Fibroblast of lung (primary cell): ENCODE results near the gene KIAA1671. TPM values are rescaled to one million over a fixed set of nuclear protein-coding genes. Genes with fewer than 3 reads are reported as not detected.

Experiments
- DNase-seq, 2 donors: peaks; one replicate each; pipeline versions ENCODE4 v3.0.0 to v3.0.0-alpha.2; 2010; ENCODE audit warnings: low read depth in 2 of 2
- H2AFZ ChIP-seq: 2 replicates; pipeline ENCODE4 v1.5.1; 2012; ENCODE audit warnings: low read length, control low read depth, inconsistent platforms
- H3K27ac ChIP-seq: 2 replicates; pipeline ENCODE4 v1.5.1; 2011; ENCODE audit warnings: low read length, control low read depth; ENCODE audit not compliant: insufficient read depth
- H3K27me3 ChIP-seq: 2 replicates; pipeline ENCODE4 v1.5.1; 2011; ENCODE audit warnings: mild to moderate bottlenecking, low read length; ENCODE audit not compliant: control insufficient read depth, insufficient read depth
- H3K36me3 ChIP-seq: 2 replicates; pipeline ENCODE4 v1.5.1; 2011; ENCODE audit warnings: low read length; ENCODE audit not compliant: control insufficient read depth, insufficient read depth
- H3K4me1 ChIP-seq: 2 replicates; pipeline ENCODE4 v1.5.1; 2011; ENCODE audit warnings: low read length; ENCODE audit not compliant: control insufficient read depth, insufficient read depth; ENCODE audit errors: extremely low read depth
- H3K4me2 ChIP-seq: 2 replicates; pipeline ENCODE4 v1.5.1; 2011; ENCODE audit warnings: low read length, control low read depth; ENCODE audit not compliant: insufficient read depth; ENCODE audit errors: extremely low read depth
- H3K4me3 ChIP-seq, 4 experiments: fragments of 200-600 bp in 1 of 4; sonication (generic) in 1 of 4; replicated peaks in 1 of 4; 2 replicates each; pipeline ENCODE4 v1.5.1; 2011 to 2016; ENCODE audit warnings: low read length in 4 of 4, low read depth in 3 of 4, mild to moderate bottlenecking in 3 of 4, control low read depth in 2 of 4, inconsistent platforms in 1 of 4, mixed read lengths in 1 of 4; ENCODE audit not compliant: insufficient read depth in 1 of 4; ENCODE audit errors: control extremely low read depth in 1 of 4
- H3K79me2 ChIP-seq: 2 replicates; pipeline ENCODE4 v1.5.1; 2012; ENCODE audit warnings: mild to moderate bottlenecking, low read length, inconsistent platforms; ENCODE audit not compliant: control insufficient read depth, insufficient read depth
- H3K9ac ChIP-seq: 2 replicates; pipeline ENCODE4 v1.5.1; 2011; ENCODE audit warnings: mild to moderate bottlenecking, low read length, control low read depth; ENCODE audit not compliant: insufficient read depth
- H3K9me3 ChIP-seq: 2 replicates; pipeline ENCODE4 v1.5.1; 2012; ENCODE audit warnings: low read depth, low read length; ENCODE audit not compliant: control insufficient read depth, insufficient read depth
- H4K20me1 ChIP-seq: 2 replicates; pipeline ENCODE4 v1.5.1; 2011; ENCODE audit warnings: low read length; ENCODE audit not compliant: control insufficient read depth, insufficient read depth; ENCODE audit errors: extremely low read depth
- EZH2 ChIP-seq: IDR thresholded peaks from 2 replicates; pipeline ENCODE4 v1.5.1; 2012; ENCODE audit warnings: low read length, control low read depth, mild to moderate bottlenecking; ENCODE audit errors: missing control alignments
- polyA plus RNA-seq, 2 donors: library from polyadenylated mRNA; depleted of rRNA in 1 of 2; stranded (reverse) in 1 of 2; unstranded in 1 of 2; fragments of >200 nt; gene quantifications; 2 replicates each; pipeline ENCODE4 v1.2.1, GENCODE V29; 2011 to 2012; ENCODE audit warnings: missing spikeins in 1 of 2
- total RNA-seq: library from RNA; depleted of rRNA; stranded (reverse); fragments of >200 nt; gene quantifications from 2 replicates; pipeline ENCODE4 v1.2.1, GENCODE V29; 2014
- TF ChIP-seq, protein P1 (sequence below), 2 donors: IDR thresholded peaks in 1 of 2; conservative IDR thresholded peaks in 1 of 2; 1 replicate in 1 of 2; 2 replicates in 1 of 2; pipeline ENCODE4 v1.5.1; 2011 to 2012; ENCODE audit warnings: low read length in 2 of 2, control low read depth in 1 of 2, inconsistent platforms in 1 of 2, low read depth in 1 of 2, mild to moderate bottlenecking in 1 of 2

Gene KIAA1671
- total and polyA plus RNA-seq, 2 donors (not counting 1 experiment from before 2014, with no cell fraction given) = 0.34 to 1.3 TPM

- no peaks in the 10 kb centered on the region for H3K79me2 ChIP-seq
- no peak overlapping the region for H3K27ac ChIP-seq
- no peak overlapping the region for H2AFZ ChIP-seq
- H3K4me1 ChIP-seq = no peaks in the 10 kb centered on the region
- no peaks in the 10 kb centered on the region for H4K20me1 ChIP-seq
- no peak overlapping the region for H3K4me2 ChIP-seq
- H3K36me3 ChIP-seq = no peaks in the 10 kb centered on the region
- H3K9ac ChIP-seq = no peak overlapping the region
- no peak for DNase-seq
- no peak for TF ChIP-seq EZH2
- TF ChIP-seq, protein P1, sequence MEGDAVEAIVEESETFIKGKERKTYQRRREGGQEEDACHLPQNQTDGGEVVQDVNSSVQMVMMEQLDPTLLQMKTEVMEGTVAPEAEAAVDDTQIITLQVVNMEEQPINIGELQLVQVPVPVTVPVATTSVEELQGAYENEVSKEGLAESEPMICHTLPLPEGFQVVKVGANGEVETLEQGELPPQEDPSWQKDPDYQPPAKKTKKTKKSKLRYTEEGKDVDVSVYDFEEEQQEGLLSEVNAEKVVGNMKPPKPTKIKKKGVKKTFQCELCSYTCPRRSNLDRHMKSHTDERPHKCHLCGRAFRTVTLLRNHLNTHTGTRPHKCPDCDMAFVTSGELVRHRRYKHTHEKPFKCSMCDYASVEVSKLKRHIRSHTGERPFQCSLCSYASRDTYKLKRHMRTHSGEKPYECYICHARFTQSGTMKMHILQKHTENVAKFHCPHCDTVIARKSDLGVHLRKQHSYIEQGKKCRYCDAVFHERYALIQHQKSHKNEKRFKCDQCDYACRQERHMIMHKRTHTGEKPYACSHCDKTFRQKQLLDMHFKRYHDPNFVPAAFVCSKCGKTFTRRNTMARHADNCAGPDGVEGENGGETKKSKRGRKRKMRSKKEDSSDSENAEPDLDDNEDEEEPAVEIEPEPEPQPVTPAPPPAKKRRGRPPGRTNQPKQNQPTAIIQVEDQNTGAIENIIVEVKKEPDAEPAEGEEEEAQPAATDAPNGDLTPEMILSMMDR (conservative IDR thresholded peaks at IDR 0.05 in 1 of 2, IDR thresholded peaks at IDR 0.05 in 1 of 2; ENCODE audit: low read depth in 1 of 2, low read length in 2 of 2) = no peak
- no peaks in the 10 kb centered on the region for H3K27me3 ChIP-seq
- no peak overlapping the region for H3K4me3 ChIP-seq
- no peaks in the 10 kb centered on the region for H3K9me3 ChIP-seq
Measured at GRCh38 chr22:24942301-24942700, 10.2 kb upstream of the KIAA1671 start.

- no peak overlapping the region for H3K9ac ChIP-seq
- H3K79me2 ChIP-seq = no peaks in the 10 kb centered on the region
- TF ChIP-seq EZH2 = no peak
- TF ChIP-seq, protein P1 (conservative IDR thresholded peaks at IDR 0.05 in 1 of 2, IDR thresholded peaks at IDR 0.05 in 1 of 2; ENCODE audit: low read depth in 1 of 2, low read length in 2 of 2) = no peak
- H3K4me3 ChIP-seq = no peak overlapping the region
- no peaks in the 10 kb centered on the region for H3K27me3 ChIP-seq
- no peaks in the 10 kb centered on the region for H4K20me1 ChIP-seq
- H3K36me3 ChIP-seq = no peaks in the 10 kb centered on the region
- no peak overlapping the region for H3K27ac ChIP-seq
- H3K4me2 ChIP-seq = no peak overlapping the region
- H3K4me1 ChIP-seq = no peaks in the 10 kb centered on the region
- H3K9me3 ChIP-seq = no peaks in the 10 kb centered on the region
- no peak for DNase-seq
- H2AFZ ChIP-seq = no peak overlapping the region
Measured at GRCh38 chr22:24944217-24944937, 8.1 kb upstream of the KIAA1671 start.

DNA sequence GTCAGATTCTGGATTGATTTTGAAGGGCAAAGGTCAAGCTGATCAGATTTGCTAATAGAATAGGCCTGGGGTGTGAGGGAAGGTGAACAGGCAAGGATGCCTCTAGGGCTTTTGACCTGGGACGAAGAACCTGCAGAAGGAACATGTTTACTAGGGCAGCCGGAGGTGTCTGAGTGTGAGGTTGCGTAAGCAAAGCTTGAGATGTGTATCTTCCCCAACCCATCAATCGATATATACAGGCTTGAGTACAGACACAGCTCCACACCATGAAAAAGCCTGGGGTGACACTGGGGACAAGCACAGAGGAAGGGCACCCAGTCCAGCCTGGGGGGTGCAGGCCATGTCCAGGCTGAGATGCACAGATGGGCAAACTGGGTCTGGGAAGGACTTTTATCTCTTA lies 7.1 kb upstream of the KIAA1671 start:
- Histone ChIP-seq H2AFZ (no peak overlapping the region), H3K9me3 (no peaks in the 10 kb centered on the region), H3K27me3 (no peaks in the 10 kb centered on the region), H3K4me1 (no peaks in the 10 kb centered on the region), H3K4me3 (no peak overlapping the region), H3K27ac (no peak overlapping the region), H3K36me3 (no peaks in the 10 kb centered on the region), H3K9ac (no peak overlapping the region), H4K20me1 (no peaks in the 10 kb centered on the region), H3K4me2 (no peak overlapping the region), H3K79me2 (no peaks in the 10 kb centered on the region)
- TF ChIP-seq, protein P1 (conservative IDR thresholded peaks at IDR 0.05 in 1 of 2, IDR thresholded peaks at IDR 0.05 in 1 of 2; ENCODE audit: low read depth in 1 of 2, low read length in 2 of 2) = no peak
- no peak for TF ChIP-seq EZH2
- no peak for DNase-seq
